ENCODE data around the gene MGAT5B.
A peak's percentile ranks its signal among the peaks of the same experiment; 100 is the strongest.

MGAT5B gene

DNA sequence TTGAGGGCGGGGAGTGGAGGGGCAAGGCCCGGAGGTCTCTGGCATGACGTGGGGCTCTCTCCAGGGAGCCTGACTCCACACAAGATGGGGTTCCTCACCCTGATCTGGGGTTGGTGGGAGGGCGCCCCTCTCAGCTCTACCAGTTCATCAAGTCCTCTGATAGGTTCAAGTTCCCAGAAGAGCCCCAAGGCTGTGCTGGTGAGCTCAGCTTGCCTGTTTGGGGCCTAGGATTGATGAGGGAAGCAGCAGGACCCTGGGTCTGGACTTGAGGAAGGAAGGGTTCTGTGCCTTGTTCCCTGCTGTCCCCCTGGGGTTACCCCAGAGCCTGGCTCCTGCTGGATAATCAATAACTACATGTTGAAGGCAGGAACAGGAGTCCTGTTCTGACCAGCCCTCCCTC, 3.5 kb downstream of the MGAT5B start:
- no peak for TF ChIP-seq FOXP2 (optimal IDR thresholded peaks at IDR 0.05; ENCODE audit: borderline replicate concordance, extremely low read depth, extremely low read length, insufficient read depth)
- TF ChIP-seq, protein P1, sequence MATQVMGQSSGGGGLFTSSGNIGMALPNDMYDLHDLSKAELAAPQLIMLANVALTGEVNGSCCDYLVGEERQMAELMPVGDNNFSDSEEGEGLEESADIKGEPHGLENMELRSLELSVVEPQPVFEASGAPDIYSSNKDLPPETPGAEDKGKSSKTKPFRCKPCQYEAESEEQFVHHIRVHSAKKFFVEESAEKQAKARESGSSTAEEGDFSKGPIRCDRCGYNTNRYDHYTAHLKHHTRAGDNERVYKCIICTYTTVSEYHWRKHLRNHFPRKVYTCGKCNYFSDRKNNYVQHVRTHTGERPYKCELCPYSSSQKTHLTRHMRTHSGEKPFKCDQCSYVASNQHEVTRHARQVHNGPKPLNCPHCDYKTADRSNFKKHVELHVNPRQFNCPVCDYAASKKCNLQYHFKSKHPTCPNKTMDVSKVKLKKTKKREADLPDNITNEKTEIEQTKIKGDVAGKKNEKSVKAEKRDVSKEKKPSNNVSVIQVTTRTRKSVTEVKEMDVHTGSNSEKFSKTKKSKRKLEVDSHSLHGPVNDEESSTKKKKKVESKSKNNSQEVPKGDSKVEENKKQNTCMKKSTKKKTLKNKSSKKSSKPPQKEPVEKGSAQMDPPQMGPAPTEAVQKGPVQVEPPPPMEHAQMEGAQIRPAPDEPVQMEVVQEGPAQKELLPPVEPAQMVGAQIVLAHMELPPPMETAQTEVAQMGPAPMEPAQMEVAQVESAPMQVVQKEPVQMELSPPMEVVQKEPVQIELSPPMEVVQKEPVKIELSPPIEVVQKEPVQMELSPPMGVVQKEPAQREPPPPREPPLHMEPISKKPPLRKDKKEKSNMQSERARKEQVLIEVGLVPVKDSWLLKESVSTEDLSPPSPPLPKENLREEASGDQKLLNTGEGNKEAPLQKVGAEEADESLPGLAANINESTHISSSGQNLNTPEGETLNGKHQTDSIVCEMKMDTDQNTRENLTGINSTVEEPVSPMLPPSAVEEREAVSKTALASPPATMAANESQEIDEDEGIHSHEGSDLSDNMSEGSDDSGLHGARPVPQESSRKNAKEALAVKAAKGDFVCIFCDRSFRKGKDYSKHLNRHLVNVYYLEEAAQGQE (IDR thresholded peaks at IDR 0.05; ENCODE audit: insufficient read depth in 1 of 2, low read depth in 2 of 2, low read length in 2 of 2), result no peak
- no peak for TF ChIP-seq POLR2AphosphoS5 (IDR thresholded peaks at IDR 0.05; ENCODE audit: low read depth, low read length)
- TF ChIP-seq TAF1 (IDR thresholded peaks at IDR 0.05; ENCODE audit: borderline replicate concordance, insufficient read depth, low read length), result no peak
- no peak for TF ChIP-seq SIN3A (IDR thresholded peaks at IDR 0.05; ENCODE audit: borderline replicate concordance, insufficient read depth, low read length)

DNA sequence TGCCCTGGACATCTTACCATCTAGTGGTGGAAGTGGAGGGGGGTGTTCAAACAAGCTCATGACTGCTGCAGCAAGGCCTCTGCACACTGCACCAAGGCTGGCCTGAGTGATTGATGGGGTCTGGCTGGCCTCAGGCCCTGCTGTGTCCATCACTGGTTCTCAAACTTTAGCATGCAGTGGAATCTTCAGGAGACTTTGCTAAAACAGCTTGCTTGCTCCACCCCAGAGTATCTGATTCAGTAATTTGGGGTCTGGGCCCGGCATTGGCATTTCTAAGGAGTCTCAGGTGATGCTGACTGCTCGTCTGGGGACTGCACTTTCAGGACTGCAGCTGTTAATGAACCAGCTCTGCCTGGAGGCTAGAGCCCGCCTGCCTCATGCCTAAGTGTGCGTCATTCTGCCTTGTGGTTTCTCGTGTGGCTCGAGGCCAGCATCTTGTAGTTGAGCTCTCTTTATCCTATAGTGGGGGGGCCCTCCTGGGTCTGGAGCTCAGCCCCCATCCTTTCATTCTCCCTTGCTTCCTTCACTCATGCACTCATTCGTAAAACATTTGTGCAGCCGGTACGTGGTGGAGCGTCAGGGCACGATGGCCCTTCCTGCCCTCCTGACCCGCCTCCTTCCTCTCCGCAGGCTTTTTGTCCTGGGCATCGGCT, 4.1 kb downstream of the MGAT5B start:
- peak; percentile 22 for TF ChIP-seq FOXP2 (optimal IDR thresholded peaks at IDR 0.05; ENCODE audit: borderline replicate concordance, extremely low read depth, extremely low read length, insufficient read depth)
- TF ChIP-seq SIN3A (IDR thresholded peaks at IDR 0.05; ENCODE audit: borderline replicate concordance, insufficient read depth, low read length), result no peak
- TF ChIP-seq POLR2AphosphoS5 (IDR thresholded peaks at IDR 0.05; ENCODE audit: low read depth, low read length), result no peak; the same call in 1 of the 2 replicates
- TF ChIP-seq TAF1 (IDR thresholded peaks at IDR 0.05; ENCODE audit: borderline replicate concordance, insufficient read depth, low read length), result no peak
- TF ChIP-seq, protein P1 (IDR thresholded peaks at IDR 0.05; ENCODE audit: insufficient read depth in 1 of 2, low read depth in 2 of 2, low read length in 2 of 2), result peak; percentile 15 to 56; a peak in 1 of 4 replicates

DNA sequence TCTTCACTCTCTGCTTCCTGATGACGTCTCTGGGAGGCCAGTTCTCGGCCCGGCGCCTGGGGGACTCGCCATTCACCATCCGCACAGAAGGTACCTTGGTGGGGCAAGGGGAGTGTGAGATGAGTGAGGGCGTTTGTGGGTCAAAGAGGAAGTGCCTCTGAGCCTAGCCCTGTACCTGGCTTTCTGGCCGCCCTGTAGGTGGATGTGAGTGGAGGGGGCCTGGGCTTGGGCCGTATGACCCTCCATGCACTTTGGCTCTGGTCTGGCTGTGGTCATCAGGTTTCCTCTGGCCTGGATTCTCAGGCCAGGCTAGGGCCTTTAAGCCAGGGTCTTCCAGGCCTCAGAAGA, 4.6 kb downstream of the MGAT5B start:
- TF ChIP-seq, protein P1 (IDR thresholded peaks at IDR 0.05; ENCODE audit: insufficient read depth in 1 of 2, low read depth in 2 of 2, low read length in 2 of 2), result no peak
- no peak for TF ChIP-seq TAF1 (IDR thresholded peaks at IDR 0.05; ENCODE audit: borderline replicate concordance, insufficient read depth, low read length)

DNA sequence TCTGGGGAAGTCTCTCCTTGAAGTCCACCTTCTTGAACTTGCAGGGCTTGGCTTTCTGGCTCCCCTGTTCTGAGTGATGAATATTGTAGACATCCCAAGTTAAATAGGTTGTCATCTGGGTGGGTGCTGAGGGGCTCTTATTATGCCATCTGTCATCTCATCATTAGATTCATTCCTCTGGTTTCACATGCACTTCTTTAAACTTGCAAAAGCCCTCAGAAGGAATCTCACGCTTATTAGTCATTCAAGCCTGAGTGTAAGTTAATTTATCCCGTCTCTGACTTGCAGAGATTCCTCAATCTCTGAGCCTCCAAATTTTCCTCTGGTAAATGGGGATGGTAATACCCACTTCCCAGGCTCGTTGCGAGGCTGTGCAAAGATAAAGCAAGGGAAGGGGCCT, 5.7 kb downstream of the MGAT5B start:
- TF ChIP-seq, protein P1 (IDR thresholded peaks at IDR 0.05; ENCODE audit: insufficient read depth in 1 of 2, low read depth in 2 of 2, low read length in 2 of 2), result no peak
- TF ChIP-seq SIN3A (IDR thresholded peaks at IDR 0.05; ENCODE audit: borderline replicate concordance, insufficient read depth, low read length) (no peak), TAF1 (IDR thresholded peaks at IDR 0.05; ENCODE audit: borderline replicate concordance, insufficient read depth, low read length) (no peak), FOXP2 (optimal IDR thresholded peaks at IDR 0.05; ENCODE audit: borderline replicate concordance, extremely low read depth, extremely low read length, insufficient read depth) (no peak), POLR2AphosphoS5 (IDR thresholded peaks at IDR 0.05; ENCODE audit: low read depth, low read length) (no peak)

DNA sequence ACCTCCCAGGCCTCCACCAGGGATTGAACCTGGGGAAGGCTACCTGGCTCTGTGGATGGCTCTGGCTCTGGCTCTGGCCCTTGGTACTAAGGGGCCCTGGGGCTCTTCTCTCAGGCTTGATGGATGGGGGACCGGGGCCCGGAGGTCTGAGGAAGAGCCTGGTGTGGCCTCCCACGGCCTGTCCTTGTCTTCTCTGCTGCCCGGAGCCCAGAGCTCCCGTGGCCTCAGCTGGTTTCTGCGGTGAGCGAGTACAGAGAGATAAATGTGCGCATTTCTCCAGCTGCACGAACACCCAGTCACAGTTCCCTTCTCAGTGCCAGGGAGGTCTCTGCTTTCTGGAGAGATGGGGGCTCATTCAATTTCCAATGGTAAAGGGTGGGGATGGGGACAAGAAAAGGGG, 9.2 kb downstream of the MGAT5B start:
- TF ChIP-seq POLR2AphosphoS5 (IDR thresholded peaks at IDR 0.05; ENCODE audit: low read depth, low read length) (no peak), SIN3A (IDR thresholded peaks at IDR 0.05; ENCODE audit: borderline replicate concordance, insufficient read depth, low read length) (no peak), TAF1 (IDR thresholded peaks at IDR 0.05; ENCODE audit: borderline replicate concordance, insufficient read depth, low read length) (no peak), FOXP2 (optimal IDR thresholded peaks at IDR 0.05; ENCODE audit: borderline replicate concordance, extremely low read depth, extremely low read length, insufficient read depth) (no peak)
- TF ChIP-seq, protein P1 (IDR thresholded peaks at IDR 0.05; ENCODE audit: insufficient read depth in 1 of 2, low read depth in 2 of 2, low read length in 2 of 2), result no peak

All from PFSK-1 (cell line).